ENCODE results near the gene DNM3. TPM values are rescaled to one million over a fixed set of nuclear protein-coding genes. Genes with fewer than 3 reads are reported as not detected.

The DNM3 gene
- total RNA-seq, 1 donor from 2014 or later: 2.6 TPM

DNA sequence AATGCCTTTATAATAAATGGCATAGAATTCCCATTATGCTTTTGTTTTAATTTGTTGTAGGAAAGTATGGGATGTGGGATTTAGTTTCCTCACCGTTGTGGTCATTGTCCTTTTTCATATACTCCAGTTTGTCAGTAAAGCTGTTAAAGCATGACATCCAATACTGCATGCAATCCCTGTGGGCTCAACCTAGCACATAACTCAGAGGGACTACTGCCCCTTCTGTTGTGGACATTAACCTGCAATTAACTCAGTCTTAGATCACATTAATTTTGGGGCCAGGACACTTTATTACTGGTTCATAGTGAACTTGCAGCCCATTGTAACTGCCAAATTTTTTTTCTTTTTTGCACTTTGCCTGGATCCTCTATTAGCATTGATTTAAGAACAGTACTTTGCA is 112.5 kb downstream of the DNM3 start:
- no peaks in the 10 kb centered on the region for H3K27me3 ChIP-seq (ENCODE audit: control insufficient read depth in 3 of 3, insufficient read depth in 3 of 3, low read length in 3 of 3)

DNA sequence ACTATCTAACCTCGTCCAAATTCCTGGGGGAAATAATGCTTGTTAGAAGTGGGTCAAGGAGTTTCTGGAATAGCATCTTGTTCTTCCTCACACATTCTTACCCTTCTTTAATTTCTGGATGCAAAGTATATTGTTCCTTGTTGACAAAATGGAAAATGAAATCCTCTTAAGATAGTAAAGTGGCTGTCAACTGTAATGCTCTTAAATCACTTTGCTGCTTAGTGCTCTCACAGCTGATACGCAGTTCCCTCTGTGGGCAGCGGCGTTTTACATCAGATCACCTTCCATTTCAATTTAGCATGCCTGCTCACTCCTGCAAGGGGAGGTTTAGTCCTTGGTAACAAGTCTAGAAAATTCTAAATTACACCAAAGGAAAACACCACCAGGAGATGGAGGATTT is 113.1 kb downstream of the DNM3 start:
- Histone ChIP-seq H3K4me3 (ENCODE audit: low read length in 3 of 3) (no peak overlapping the region), H3K9me3 (ENCODE audit: control insufficient read depth in 3 of 3, low read length in 3 of 3) (no peaks in the 10 kb centered on the region), H3K9ac (ENCODE audit: low read depth in 1 of 3, low read length in 3 of 3) (no peak overlapping the region), H3K4me1 (ENCODE audit: control insufficient read depth in 3 of 3, insufficient read depth in 3 of 3, low read length in 3 of 3) (peaks cover 6 to 10% (median 6%) of the 10 kb centered on the region in 3 donors), H3K27ac (ENCODE audit: low read depth, low read length) (no peak overlapping the region), H3K36me3 (ENCODE audit: control insufficient read depth in 3 of 3, insufficient read depth in 3 of 3, low read length in 3 of 3) (no peaks in the 10 kb centered on the region), H3K27me3 (ENCODE audit: control insufficient read depth in 3 of 3, insufficient read depth in 3 of 3, low read length in 3 of 3) (no peaks in the 10 kb centered on the region)

More for the DNA sequence above, 112.5 kb downstream of the DNM3 start:
- Histone ChIP-seq H3K36me3 (ENCODE audit: control insufficient read depth in 3 of 3, insufficient read depth in 3 of 3, low read length in 3 of 3) (no peaks in the 10 kb centered on the region), H3K9me3 (ENCODE audit: control insufficient read depth in 3 of 3, low read length in 3 of 3) (no peaks in the 10 kb centered on the region), H3K9ac (ENCODE audit: low read depth in 1 of 3, low read length in 3 of 3) (peak overlapping the region in 1 of 3 donors; percentile 40), H3K4me1 (ENCODE audit: control insufficient read depth in 3 of 3, insufficient read depth in 3 of 3, low read length in 3 of 3) (peaks cover 6 to 10% (median 6%) of the 10 kb centered on the region in 3 donors), H3K4me3 (ENCODE audit: low read length in 3 of 3) (no peak overlapping the region), H3K27ac (ENCODE audit: low read depth, low read length) (no peak overlapping the region)

DNA sequence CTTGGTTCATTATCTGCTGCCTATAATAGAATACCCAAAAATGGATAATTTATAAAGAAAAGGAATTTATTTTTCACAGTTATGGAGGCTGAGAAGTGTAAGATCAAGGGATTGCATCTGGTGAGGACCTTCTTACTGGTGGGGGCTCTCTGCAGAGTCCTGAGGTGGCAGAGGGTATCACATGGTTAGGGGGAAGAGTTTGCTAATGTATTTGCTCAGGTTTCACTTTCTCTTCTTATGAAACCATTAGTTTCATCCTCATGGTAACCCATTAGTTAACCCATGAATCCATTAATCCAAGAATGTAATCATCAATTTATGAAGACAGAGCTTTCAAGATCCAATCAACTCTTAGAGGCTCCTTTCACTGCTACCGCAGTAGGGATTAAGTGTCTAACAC is 120.6 kb downstream of the DNM3 start:
- no peaks in the 10 kb centered on the region for H3K9me3 ChIP-seq (ENCODE audit: control insufficient read depth in 3 of 3, low read length in 3 of 3)
- H3K36me3 ChIP-seq (ENCODE audit: control insufficient read depth in 3 of 3, insufficient read depth in 3 of 3, low read length in 3 of 3): no peaks in the 10 kb centered on the region
- H3K9ac ChIP-seq (ENCODE audit: low read depth in 1 of 3, low read length in 3 of 3): no peak overlapping the region
- H3K27ac ChIP-seq (ENCODE audit: low read depth, low read length): no peak overlapping the region
- H3K4me3 ChIP-seq (ENCODE audit: low read length in 3 of 3): no peak overlapping the region
- H3K27me3 ChIP-seq (ENCODE audit: control insufficient read depth in 3 of 3, insufficient read depth in 3 of 3, low read length in 3 of 3): no peaks in the 10 kb centered on the region
- peaks cover 0 to 4% (median 0%) of the 10 kb centered on the region in 3 donors for H3K4me1 ChIP-seq (ENCODE audit: control insufficient read depth in 3 of 3, insufficient read depth in 3 of 3, low read length in 3 of 3)

DNA sequence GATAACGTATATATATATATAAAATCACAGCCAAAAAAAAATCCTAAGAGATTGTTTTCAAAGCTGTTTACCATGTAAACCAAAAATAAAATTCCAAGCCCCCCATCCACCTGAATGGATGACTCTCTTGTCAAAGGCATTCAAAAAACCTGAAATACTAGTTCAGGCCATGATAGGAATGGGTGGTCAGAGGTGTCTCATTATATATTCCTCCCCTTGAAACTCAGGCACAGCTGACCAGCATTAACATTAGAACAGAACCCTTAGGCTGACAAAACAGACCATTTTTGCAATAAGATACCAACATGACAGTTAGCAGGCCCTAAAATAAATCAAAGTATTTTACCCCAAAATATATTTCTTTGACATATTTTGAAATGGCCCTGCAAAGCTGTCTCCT is 122.5 kb downstream of the DNM3 start:
- Histone ChIP-seq H3K27ac (ENCODE audit: low read depth, low read length) (no peak overlapping the region), H3K9ac (ENCODE audit: low read depth in 1 of 3, low read length in 3 of 3) (no peak overlapping the region), H3K36me3 (ENCODE audit: control insufficient read depth in 3 of 3, insufficient read depth in 3 of 3, low read length in 3 of 3) (no peaks in the 10 kb centered on the region), H3K4me1 (ENCODE audit: control insufficient read depth in 3 of 3, insufficient read depth in 3 of 3, low read length in 3 of 3) (peaks cover 0 to 4% (median 0%) of the 10 kb centered on the region in 3 donors), H3K9me3 (ENCODE audit: control insufficient read depth in 3 of 3, low read length in 3 of 3) (no peaks in the 10 kb centered on the region), H3K4me3 (ENCODE audit: low read length in 3 of 3) (no peak overlapping the region), H3K27me3 (ENCODE audit: control insufficient read depth in 3 of 3, insufficient read depth in 3 of 3, low read length in 3 of 3) (no peaks in the 10 kb centered on the region)

DNA sequence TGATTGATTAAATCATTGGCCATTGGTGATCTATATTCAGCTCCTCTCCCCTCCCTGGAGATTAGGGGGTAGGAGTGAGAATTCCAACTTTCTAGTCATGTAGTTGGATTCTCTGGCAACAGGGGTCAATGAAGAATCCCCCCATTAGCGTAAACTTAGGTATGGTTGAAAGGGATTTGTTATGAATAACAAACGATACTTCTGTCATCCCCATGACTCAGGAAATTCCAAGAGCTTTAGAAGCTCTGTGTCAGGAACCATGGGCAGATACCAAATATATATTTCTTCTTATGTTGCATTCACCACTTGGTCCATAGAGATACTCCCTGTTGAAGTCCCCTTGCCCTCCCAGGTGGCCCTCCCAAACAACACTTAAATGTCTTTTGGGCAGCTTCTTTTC is 124.5 kb downstream of the DNM3 start:
- Histone ChIP-seq H3K9me3 (ENCODE audit: control insufficient read depth in 3 of 3, low read length in 3 of 3) (no peaks in the 10 kb centered on the region), H3K4me3 (ENCODE audit: low read length in 3 of 3) (no peak overlapping the region), H3K9ac (ENCODE audit: low read depth in 1 of 3, low read length in 3 of 3) (no peak overlapping the region), H3K27me3 (ENCODE audit: control insufficient read depth in 3 of 3, insufficient read depth in 3 of 3, low read length in 3 of 3) (no peaks in the 10 kb centered on the region), H3K27ac (ENCODE audit: low read depth, low read length) (no peak overlapping the region), H3K36me3 (ENCODE audit: control insufficient read depth in 3 of 3, insufficient read depth in 3 of 3, low read length in 3 of 3) (no peaks in the 10 kb centered on the region), H3K4me1 (ENCODE audit: control insufficient read depth in 3 of 3, insufficient read depth in 3 of 3, low read length in 3 of 3) (peaks cover 0 to 4% (median 0%) of the 10 kb centered on the region in 3 donors)

DNA sequence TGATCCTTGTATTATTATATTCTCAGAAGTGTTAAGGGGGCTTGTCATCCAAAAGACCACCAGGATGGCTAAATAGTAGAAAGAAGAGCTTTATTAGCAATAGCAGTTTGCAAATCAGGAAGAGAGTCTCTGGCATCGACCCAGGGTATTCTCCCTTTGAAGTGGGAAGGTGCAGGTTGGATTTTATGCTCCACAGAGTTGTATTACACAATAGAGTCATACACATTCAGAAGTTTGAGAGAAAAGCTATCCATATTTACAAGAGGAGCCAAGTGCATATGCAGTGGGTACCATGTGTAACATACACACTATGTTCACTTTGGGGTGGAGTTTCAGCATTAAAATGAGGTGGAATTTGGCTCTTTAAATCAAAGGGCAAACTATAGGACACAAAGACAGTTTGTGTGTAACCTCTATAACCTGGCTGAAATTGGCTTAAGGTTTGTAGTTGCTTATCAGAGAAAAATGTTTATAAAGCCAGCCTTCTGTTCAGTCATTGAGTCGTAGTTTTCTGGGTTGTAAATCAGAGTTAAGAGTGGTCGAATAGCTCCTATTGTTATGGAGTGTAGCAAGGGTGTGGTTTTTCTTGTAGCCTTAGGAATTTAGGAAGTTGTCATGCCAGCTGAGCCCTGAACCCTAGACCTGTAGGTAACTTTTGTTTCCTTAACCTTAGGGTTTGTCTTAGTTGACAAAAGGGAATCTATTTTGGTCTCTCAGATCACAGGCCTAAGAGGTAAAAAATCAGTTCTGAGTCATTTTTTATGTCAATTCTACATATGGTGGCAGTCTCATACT is 125.3 kb downstream of the DNM3 start:
- Histone ChIP-seq H3K27ac (ENCODE audit: low read depth, low read length) (no peak overlapping the region), H3K4me1 (ENCODE audit: control insufficient read depth in 3 of 3, insufficient read depth in 3 of 3, low read length in 3 of 3) (peaks cover 0 to 4% (median 0%) of the 10 kb centered on the region in 3 donors)

DNA sequence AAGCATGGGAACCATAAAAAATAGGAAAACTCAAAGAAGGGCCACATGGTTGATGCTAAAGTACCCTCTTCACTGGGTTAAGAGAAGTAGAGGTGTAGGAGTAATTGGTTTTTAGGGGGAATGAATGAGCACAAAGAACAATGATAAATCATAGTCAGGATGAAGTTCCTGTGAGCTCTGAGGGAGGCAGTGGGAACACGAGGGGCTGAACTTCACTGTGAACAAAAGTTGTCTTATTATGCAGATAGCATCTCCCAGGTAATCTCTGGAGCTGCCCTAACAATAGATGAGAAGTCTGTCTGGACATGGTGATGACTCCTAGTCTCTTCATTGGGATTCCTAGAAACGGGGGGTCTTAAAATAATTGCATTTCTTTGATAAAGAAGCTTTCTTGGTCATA is 127.9 kb downstream of the DNM3 start:
- H3K9me3 ChIP-seq (ENCODE audit: control insufficient read depth in 3 of 3, low read length in 3 of 3): no peaks in the 10 kb centered on the region
- no peak overlapping the region for H3K9ac ChIP-seq (ENCODE audit: low read depth in 1 of 3, low read length in 3 of 3)
- peaks cover 0 to 4% (median 0%) of the 10 kb centered on the region in 3 donors for H3K4me1 ChIP-seq (ENCODE audit: control insufficient read depth in 3 of 3, insufficient read depth in 3 of 3, low read length in 3 of 3)
- no peaks in the 10 kb centered on the region for H3K27me3 ChIP-seq (ENCODE audit: control insufficient read depth in 3 of 3, insufficient read depth in 3 of 3, low read length in 3 of 3)
- no peak overlapping the region for H3K27ac ChIP-seq (ENCODE audit: low read depth, low read length)
- H3K4me3 ChIP-seq (ENCODE audit: low read length in 3 of 3): no peak overlapping the region
- no peaks in the 10 kb centered on the region for H3K36me3 ChIP-seq (ENCODE audit: control insufficient read depth in 3 of 3, insufficient read depth in 3 of 3, low read length in 3 of 3)

More for the DNA sequence above, 125.3 kb downstream of the DNM3 start:
- no peaks in the 10 kb centered on the region for H3K9me3 ChIP-seq (ENCODE audit: control insufficient read depth in 3 of 3, low read length in 3 of 3)
- no peak overlapping the region for H3K9ac ChIP-seq (ENCODE audit: low read depth in 1 of 3, low read length in 3 of 3)
- H3K36me3 ChIP-seq (ENCODE audit: control insufficient read depth in 3 of 3, insufficient read depth in 3 of 3, low read length in 3 of 3): no peaks in the 10 kb centered on the region
- H3K27me3 ChIP-seq (ENCODE audit: control insufficient read depth in 3 of 3, insufficient read depth in 3 of 3, low read length in 3 of 3): no peaks in the 10 kb centered on the region
- no peak overlapping the region for H3K4me3 ChIP-seq (ENCODE audit: low read length in 3 of 3)

DNA sequence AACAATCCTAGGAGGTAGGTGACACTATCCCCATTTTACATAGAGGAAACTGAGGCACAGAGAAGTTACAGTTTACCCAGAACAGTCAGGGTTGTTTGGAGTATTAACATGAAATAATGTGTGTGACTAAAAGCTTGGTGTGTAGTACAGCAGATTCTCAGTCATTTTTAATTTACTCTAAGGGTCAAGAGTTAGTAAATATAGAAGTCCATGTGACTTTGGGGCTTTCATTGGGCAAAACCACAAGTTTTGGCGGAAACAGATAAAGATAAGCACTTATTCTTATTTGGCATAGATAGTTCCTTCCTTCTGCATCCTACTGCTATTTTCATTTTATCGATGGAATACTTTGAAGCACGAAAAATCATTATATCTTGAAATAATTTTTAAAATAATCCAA is 128.5 kb downstream of the DNM3 start:
- no peak overlapping the region for H3K27ac ChIP-seq (ENCODE audit: low read depth, low read length)
- H3K9me3 ChIP-seq (ENCODE audit: control insufficient read depth in 3 of 3, low read length in 3 of 3): no peaks in the 10 kb centered on the region
- no peaks in the 10 kb centered on the region for H3K27me3 ChIP-seq (ENCODE audit: control insufficient read depth in 3 of 3, insufficient read depth in 3 of 3, low read length in 3 of 3)
- no peak overlapping the region for H3K9ac ChIP-seq (ENCODE audit: low read depth in 1 of 3, low read length in 3 of 3)
- no peak overlapping the region for H3K4me3 ChIP-seq (ENCODE audit: low read length in 3 of 3)
- peaks cover 0 to 4% (median 0%) of the 10 kb centered on the region in 3 donors for H3K4me1 ChIP-seq (ENCODE audit: control insufficient read depth in 3 of 3, insufficient read depth in 3 of 3, low read length in 3 of 3)
- H3K36me3 ChIP-seq (ENCODE audit: control insufficient read depth in 3 of 3, insufficient read depth in 3 of 3, low read length in 3 of 3): no peaks in the 10 kb centered on the region

DNA sequence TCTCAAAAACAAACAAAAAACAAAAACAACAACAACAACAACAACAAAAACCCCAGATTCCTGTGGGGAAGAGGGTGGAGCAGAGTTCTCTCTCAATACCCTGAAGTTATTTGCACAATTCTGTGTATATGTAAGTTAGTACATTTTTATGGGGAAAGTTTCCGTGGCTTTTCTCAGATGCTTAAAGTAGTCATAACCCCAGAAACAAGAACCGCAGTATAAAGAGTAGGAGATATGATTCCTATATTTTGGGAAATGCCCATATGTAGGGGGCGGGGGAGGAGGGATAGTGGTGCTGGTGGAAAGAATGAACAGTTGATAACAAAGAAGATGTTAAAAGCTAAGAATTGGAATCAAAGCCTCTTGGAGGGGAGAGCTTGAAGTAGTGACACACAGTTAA is 131.5 kb downstream of the DNM3 start:
- Histone ChIP-seq H3K4me3 (ENCODE audit: low read length in 3 of 3) (no peak overlapping the region), H3K9ac (ENCODE audit: low read depth in 1 of 3, low read length in 3 of 3) (no peak overlapping the region), H3K4me1 (ENCODE audit: control insufficient read depth in 3 of 3, insufficient read depth in 3 of 3, low read length in 3 of 3) (no peaks in the 10 kb centered on the region), H3K36me3 (ENCODE audit: control insufficient read depth in 3 of 3, insufficient read depth in 3 of 3, low read length in 3 of 3) (no peaks in the 10 kb centered on the region), H3K9me3 (ENCODE audit: control insufficient read depth in 3 of 3, low read length in 3 of 3) (no peaks in the 10 kb centered on the region), H3K27ac (ENCODE audit: low read depth, low read length) (no peak overlapping the region), H3K27me3 (ENCODE audit: control insufficient read depth in 3 of 3, insufficient read depth in 3 of 3, low read length in 3 of 3) (no peaks in the 10 kb centered on the region)

DNA sequence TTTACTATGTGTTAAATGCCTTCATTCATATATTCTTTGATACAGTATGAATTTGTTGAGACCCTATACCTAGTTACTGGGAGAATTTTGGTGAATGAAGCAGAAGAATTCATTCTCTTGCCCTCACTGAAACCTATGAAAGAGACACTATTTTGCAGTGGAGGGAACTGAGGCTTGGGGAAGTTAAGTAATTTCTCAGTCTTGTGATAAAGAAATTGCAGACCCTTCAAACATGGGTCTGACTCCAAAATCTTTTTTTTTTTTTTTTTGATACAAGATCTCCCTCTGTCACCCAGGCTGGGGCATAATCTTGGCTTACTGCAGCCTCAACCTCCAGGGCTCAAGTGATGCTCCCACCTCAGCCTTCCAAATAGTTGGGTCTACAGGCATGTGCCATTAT is 132.1 kb downstream of the DNM3 start:
- no peaks in the 10 kb centered on the region for H3K9me3 ChIP-seq (ENCODE audit: control insufficient read depth in 3 of 3, low read length in 3 of 3)
- no peaks in the 10 kb centered on the region for H3K36me3 ChIP-seq (ENCODE audit: control insufficient read depth in 3 of 3, insufficient read depth in 3 of 3, low read length in 3 of 3)
- H3K4me3 ChIP-seq (ENCODE audit: low read length in 3 of 3): no peak overlapping the region
- H3K27me3 ChIP-seq (ENCODE audit: control insufficient read depth in 3 of 3, insufficient read depth in 3 of 3, low read length in 3 of 3): no peaks in the 10 kb centered on the region
- H3K4me1 ChIP-seq (ENCODE audit: control insufficient read depth in 3 of 3, insufficient read depth in 3 of 3, low read length in 3 of 3): no peaks in the 10 kb centered on the region
- no peak overlapping the region for H3K9ac ChIP-seq (ENCODE audit: low read depth in 1 of 3, low read length in 3 of 3)
- H3K27ac ChIP-seq (ENCODE audit: low read depth, low read length): no peak overlapping the region
